CD4-positive, alpha-beta T cell treated with Interleukin-6 at 100 ng/mL for 8 hours (primary cell): Measurements from ENCODE around the gene PDE4A.
A peak's percentile ranks its signal among the peaks of the same experiment; 100 is the strongest.
"Not testable (repeated sequence)": the region's sequence is repeated elsewhere in the genome, so short reads cannot be mapped to it uniquely, and the experiment has no call there.

Source experiments
- DNase-seq: peaks from one replicate; pipeline ENCODE4 v3.0.0-alpha.2; 2020; ENCODE audit warnings: mixed read lengths, low spot score

Gene PDE4A

GRCh38 chr19:10424011-10424637, 3.8 kb downstream of the PDE4A start:
- DNase-seq: peak; percentile 59

- no peak for DNase-seq
Measured at GRCh38 chr19:10427169-10427568, 6.8 kb downstream of the PDE4A start.

GRCh38 chr19:10428996-10429381, 8.7 kb downstream of the PDE4A start:
- no peak for DNase-seq

GRCh38 chr19:10430505-10431253, 10.3 kb downstream of the PDE4A start:
- no peak for DNase-seq

GRCh38 chr19:10431254-10431942, 11.1 kb downstream of the PDE4A start:
- DNase-seq: peak; percentile 35

- peak; percentile 62 for DNase-seq
Measured at GRCh38 chr19:10431943-10432735, 11.8 kb downstream of the PDE4A start.

- DNase-seq: no peak
Measured at GRCh38 chr19:10432736-10433130, 12.4 kb downstream of the PDE4A start.

- no peak for DNase-seq
Measured at GRCh38 chr19:10433131-10433536, 12.8 kb downstream of the PDE4A start.

- DNase-seq: no peak
Measured at GRCh38 chr19:10439588-10439987, 19.2 kb downstream of the PDE4A start.

GRCh38 chr19:10442698-10443097, 22.4 kb downstream of the PDE4A start:
- DNase-seq: no peak

GRCh38 chr19:10449037-10449436, 28.7 kb downstream of the PDE4A start:
- DNase-seq: no peak

- no peak for DNase-seq
Measured at GRCh38 chr19:10450191-10450852, 30.0 kb downstream of the PDE4A start.

- no peak for DNase-seq
Measured at GRCh38 chr19:10450853-10451609, 30.7 kb downstream of the PDE4A start.

- no peak for DNase-seq
Measured at GRCh38 chr19:10452726-10453618, 32.6 kb downstream of the PDE4A start.

- no peak for DNase-seq
Measured at GRCh38 chr19:10453852-10454251, 33.5 kb downstream of the PDE4A start.

- no peak for DNase-seq
Measured at GRCh38 chr19:10454267-10454666, 33.9 kb downstream of the PDE4A start.

- not testable (repeated sequence) for DNase-seq
Measured at GRCh38 chr19:10458733-10459132, 38.4 kb downstream of the PDE4A start.

- DNase-seq: no peak
Measured at GRCh38 chr19:10460714-10461046, 40.3 kb downstream of the PDE4A start.

- DNase-seq: peak; percentile 89
Measured at GRCh38 chr19:10461047-10461949, 41.0 kb downstream of the PDE4A start.
